ENCODE results near the gene TEX2. TPM values are rescaled to one million over a fixed set of nuclear protein-coding genes. Genes with fewer than 3 reads are reported as not detected.
"Not testable (repeated sequence)": the region's sequence is repeated elsewhere in the genome, so short reads cannot be mapped to it uniquely, and the experiment has no call there.

Gene TEX2
- total RNA-seq, 1 donor from 2014 or later = 36.1 TPM

- DNase-seq (ENCODE audit: low read depth in 2 of 2) = peak in 1 of 2 donors; percentile 59
These were observed 79.2 kb downstream of the TEX2 start for GRCh38 chr17:64183815-64184214.

DNA sequence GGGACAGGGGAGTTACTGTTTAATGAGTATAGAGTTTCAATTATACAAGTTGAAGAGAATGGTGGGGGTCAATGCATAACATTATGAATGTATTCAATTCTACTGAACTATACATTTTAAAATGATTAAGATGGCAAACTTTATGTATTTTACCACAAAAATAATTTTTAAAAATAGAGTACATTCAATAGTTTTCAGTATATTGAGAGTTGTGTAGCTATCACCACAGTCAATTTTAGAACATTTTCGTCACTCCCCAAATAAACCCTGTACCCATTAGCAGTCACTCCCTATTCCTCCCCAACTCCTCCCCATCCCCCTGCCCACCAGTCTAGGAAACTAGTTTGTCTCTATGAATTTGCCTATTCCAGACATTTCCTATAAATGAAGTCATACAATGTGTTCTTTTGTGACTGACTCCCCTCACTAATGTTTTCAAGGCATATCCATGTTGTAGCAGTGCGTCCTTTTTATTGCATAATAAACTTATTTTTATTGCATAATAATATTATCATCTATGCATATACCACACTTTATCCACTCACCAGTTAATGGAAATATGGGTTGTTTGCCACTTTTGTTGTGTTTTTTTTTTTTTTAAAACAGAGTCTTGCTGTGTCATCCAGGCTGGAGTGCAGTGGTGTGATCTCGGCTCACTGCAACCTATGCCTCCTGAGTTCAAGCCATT, 80.6 kb downstream of the TEX2 start:
- DNase-seq (ENCODE audit: low read depth in 2 of 2) = no peak

- DNase-seq (ENCODE audit: low read depth in 2 of 2) = peak; percentile 64 to 78
These were observed 82.7 kb downstream of the TEX2 start for GRCh38 chr17:64180089-64181073.

GRCh38 chr17:64179024-64179423, 84.0 kb downstream of the TEX2 start:
- not testable (repeated sequence) for DNase-seq (ENCODE audit: low read depth in 2 of 2)

GRCh38 chr17:64178011-64178825, 84.8 kb downstream of the TEX2 start:
- no peak for DNase-seq (ENCODE audit: low read depth in 2 of 2)

DNA sequence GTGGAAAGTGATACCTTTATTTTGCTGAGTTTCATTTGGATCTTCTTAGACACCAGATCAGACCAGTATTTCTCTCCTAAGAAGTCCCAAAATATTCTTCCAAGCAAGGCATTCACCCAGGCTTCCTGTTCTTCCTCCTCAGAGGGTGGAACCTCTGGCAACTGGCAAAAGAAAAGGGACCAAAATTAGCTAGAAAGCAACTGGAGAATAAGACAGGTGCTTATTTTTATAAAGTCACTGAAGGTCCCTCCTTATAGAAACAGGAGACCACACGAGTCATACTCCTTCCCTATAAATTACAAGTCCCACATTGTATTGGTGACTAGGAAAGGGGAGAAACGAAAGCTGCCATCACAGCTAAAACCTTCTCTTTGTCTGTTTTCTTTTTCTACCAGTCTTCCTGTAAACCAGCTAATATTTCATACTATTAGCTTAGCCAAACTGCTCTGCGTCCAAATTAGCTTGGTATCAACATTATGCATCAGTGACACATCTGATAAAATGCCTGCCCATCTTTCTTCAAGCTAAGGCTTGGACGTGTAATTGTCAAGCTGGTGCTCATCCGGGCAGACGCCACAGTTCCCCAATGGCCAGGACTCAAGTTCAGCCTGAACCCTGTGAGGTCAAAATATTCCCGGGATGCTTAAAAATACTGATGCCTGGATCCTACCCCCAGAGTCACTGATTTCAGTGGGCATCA, 85.6 kb downstream of the TEX2 start:
- no peak for DNase-seq (ENCODE audit: low read depth in 2 of 2)

- no peak for DNase-seq (ENCODE audit: low read depth in 2 of 2)
These were observed 86.5 kb downstream of the TEX2 start for GRCh38 chr17:64176556-64176955.

DNA sequence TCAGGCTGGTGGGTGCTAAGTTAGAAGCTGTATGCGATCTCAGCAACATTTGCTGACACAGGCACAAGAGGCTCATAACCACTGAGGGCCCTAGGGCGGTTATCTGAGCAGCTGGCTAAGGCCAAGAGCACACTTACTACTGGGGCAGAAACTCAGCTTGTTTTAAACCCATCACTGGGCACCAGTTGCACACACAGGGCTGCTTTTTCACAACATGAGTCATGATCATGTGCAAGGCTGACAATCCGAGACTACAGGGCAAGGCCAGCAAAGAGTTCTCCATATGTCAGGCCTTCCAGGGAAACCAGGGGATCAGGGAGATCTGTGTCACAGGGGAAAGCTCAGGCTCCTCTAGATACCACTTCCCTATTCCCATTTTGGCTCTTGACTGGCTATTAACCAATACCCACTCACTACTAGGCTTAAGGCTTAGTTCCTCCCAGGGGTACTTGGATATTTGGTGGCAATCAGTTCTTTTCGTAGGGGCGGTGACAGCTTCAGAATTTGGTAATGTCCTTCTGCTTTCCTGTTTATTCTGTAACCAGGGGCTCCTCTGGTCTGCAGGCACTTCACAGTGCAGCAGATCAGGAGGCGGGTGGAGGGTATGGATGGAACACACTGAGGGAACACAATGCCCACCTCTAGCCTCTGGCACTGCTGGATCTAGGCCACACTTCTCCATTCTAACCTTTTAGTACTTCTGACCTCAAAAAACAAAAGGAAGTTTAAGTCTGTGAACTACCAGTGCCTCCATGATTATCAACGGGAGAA, 88.2 kb downstream of the TEX2 start:
- DNase-seq (ENCODE audit: low read depth in 2 of 2) = peak; percentile 36 to 76

DNA sequence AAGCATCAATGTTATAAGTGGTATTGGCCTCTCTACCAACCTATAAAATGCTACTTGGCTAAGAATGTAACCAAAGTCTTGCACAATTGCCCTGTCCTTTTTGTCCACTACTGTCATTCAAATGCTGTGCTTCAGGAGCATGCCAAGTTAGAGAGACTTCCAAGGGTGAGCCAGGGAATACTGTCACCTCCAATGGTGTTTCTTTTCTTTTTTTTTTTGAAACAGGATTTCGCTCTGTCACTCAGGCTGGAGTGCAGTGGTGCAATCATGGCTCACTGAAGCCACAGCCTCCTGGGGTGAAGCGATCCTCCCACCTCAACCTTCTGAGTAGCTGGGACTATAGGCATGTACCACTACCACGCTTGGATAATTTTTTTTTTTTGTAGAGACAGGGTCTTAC, 89.4 kb downstream of the TEX2 start:
- no peak for DNase-seq (ENCODE audit: low read depth in 2 of 2)

DNA sequence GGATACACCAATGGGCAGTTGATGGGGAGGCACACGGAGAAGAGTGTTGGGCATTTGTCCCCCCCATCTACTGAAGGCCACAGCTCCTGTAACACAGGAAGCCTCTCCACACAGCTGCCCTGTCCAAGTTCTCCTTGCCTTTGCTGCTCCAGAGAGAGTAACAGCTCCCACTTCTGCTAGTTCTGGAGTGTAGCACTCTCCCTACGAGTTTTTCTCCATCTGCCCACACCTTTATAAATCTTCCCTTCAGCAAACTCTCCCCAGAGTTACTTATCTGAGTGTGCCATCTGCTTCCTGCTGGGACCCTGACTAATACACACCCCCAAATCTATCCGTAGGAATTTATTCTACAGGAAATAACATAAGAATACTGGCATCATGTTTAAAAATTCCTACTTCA, 90.5 kb downstream of the TEX2 start:
- peak; percentile 66 to 87 for DNase-seq (ENCODE audit: low read depth in 2 of 2)

DNA sequence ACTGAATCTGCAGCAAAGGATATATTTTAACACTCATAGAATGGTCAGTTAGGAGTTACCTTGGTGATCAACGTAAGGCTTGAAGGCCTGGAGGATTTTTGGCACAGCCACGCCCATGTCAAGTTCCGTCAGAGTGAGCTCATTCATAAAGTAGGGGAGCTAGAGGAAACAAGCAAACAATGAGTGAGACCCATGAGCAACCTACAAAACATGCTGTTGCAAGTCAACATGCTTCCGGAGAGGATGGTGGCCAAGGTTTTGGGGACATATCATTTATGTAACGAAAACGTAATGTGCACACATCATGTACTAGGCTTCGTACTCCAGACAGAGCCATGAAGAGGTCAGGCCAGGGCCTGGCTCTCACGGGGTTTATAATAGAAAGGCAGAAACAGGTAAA, 92.0 kb downstream of the TEX2 start:
- peak; percentile 79 to 92 for DNase-seq (ENCODE audit: low read depth in 2 of 2)

- DNase-seq (ENCODE audit: low read depth in 2 of 2) = no peak
These were observed 92.8 kb downstream of the TEX2 start for GRCh38 chr17:64170286-64170685.

DNA sequence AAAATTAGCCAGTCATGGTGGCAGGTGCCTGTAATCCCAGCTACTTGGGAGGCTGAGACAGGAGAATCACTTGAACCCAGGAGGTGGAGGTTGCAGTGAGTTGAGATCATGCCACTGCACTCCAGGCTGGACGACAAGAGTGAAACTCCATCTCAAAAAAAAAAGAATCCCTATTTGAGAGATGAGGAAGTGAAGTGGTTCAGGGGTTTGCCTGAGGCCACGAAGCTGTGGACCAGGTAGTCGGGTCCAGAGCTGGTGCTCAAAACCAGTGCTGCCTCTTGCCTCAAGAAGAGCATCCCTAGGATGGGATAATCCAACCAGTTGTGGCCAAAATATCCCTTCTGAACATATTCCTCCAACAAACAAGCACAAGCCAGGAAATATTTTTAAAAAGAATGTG, 95.4 kb downstream of the TEX2 start:
- not testable (repeated sequence) for DNase-seq (ENCODE audit: low read depth in 2 of 2)

- no peak for DNase-seq (ENCODE audit: low read depth in 2 of 2)
These were observed 96.2 kb downstream of the TEX2 start for GRCh38 chr17:64166876-64167275.

- DNase-seq (ENCODE audit: low read depth in 2 of 2) = no peak
These were observed 97.7 kb downstream of the TEX2 start for GRCh38 chr17:64165347-64165746.

- DNase-seq (ENCODE audit: low read depth in 2 of 2) = no peak
These were observed 98.3 kb downstream of the TEX2 start for GRCh38 chr17:64164596-64165285.

DNA sequence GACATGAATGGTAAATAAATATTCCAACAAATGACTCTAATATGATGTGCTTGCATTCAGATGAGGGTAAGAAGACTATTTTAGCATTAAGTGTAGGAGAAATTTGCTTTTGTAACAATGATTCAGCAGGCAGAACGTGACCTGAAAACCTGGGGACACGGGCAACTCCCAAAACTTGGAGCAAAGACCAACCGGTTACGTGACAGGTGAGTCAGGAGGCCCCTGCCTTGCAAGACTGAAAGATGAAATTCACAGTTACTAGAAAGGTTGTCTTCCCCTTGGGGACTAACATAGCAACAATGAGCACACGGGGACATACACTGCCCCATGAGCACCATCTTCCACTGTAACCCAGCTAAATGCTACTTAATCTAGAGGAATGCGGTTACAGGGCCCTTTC, 99.6 kb downstream of the TEX2 start:
- no peak for DNase-seq (ENCODE audit: low read depth in 2 of 2)

- no peak for DNase-seq (ENCODE audit: low read depth in 2 of 2)
These were observed 100.5 kb downstream of the TEX2 start for GRCh38 chr17:64162554-64162953.

DNA sequence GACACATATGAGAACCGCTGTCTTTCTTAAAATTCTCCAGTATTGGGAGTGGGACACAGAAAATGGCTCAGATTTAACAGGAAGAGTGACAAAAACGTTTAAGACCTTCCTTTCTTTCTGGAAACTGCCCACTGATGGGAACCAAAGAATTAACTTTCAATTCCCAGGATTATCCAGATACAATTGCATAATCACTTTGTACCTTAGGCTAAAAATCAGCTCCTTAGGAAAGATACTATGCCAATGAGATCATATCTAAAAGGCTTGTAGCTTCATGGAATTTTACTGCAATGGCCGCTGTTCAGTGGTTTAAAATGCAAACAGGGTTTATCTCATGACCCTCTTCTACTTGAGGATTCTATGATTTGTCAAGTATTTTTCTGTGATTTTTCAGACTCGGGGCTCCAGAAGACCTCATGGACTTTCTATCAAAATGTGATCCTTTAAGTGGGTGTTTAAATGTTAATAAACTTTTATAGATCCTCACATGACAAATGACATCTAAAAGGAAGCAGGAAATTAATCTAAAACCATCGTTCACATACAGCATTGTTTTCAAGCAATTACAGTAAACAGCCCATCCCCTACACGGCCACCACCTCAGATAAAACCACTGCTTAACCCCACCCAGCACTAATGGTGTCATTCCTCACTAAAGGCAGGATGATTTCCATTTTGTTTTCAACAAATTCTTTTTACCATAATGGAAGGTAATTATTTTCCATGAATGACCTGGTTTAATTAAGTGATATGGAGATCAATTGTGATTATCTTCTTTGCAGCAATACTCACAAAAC, 101.5 kb downstream of the TEX2 start:
- no peak for DNase-seq (ENCODE audit: low read depth in 2 of 2)
